Neural cell (in vitro differentiated cells): ENCODE measurements around the gene CTDSP2. TPM values are rescaled to one million over a fixed set of nuclear protein-coding genes. Genes with fewer than 3 reads are reported as not detected.

ENCODE experiments used
- H2AFZ ChIP-seq: fragments of 200-600, 300-800 bp; sonication (generic), shearing (Covaris generic); 2 replicates; pipeline ENCODE4 v1.6.0; 2014; ENCODE audit warnings: low read depth, mild to moderate bottlenecking, antibody characterized with exemption, low read length, moderate library complexity
- H3F3A ChIP-seq: fragments of 200-600 bp; shearing (Covaris generic); 2 replicates; pipeline ENCODE4 v1.6.1; 2016; ENCODE audit warnings: mild to moderate bottlenecking, moderate library complexity, mixed read lengths, antibody characterized with exemption, low read length; ENCODE audit not compliant: insufficient read depth, poor library complexity, severe bottlenecking
- H3K27ac ChIP-seq: fragments of 200-600, 300-800 bp; sonication (generic), shearing (Covaris generic); 2 replicates; pipeline ENCODE4 v1.5.1; 2014; ENCODE audit warnings: mild to moderate bottlenecking, low read length, moderate library complexity
- H3K27me3 ChIP-seq: fragments of 300-800, 200-600 bp; sonication (generic), shearing (Covaris generic); 2 replicates; pipeline ENCODE4 v1.6.0; 2014; ENCODE audit warnings: mild to moderate bottlenecking, low read depth, low read length, moderate library complexity; ENCODE audit not compliant: insufficient read depth
- H3K36me3 ChIP-seq: fragments of 300-800, 200-600 bp; sonication (generic), shearing (Covaris generic); 2 replicates; pipeline ENCODE4 v1.5.1; 2014; ENCODE audit warnings: mild to moderate bottlenecking, antibody characterized with exemption, low read length, moderate library complexity; ENCODE audit not compliant: insufficient read depth
- H3K4me2 ChIP-seq: fragments of 300-800, 200-600 bp; sonication (generic), shearing (Covaris generic); 2 replicates; pipeline ENCODE4 v1.6.0; 2014; ENCODE audit warnings: mild to moderate bottlenecking, low read length
- H3K4me3 ChIP-seq: fragments of 300-800, 200-600 bp; sonication (generic), shearing (Covaris generic); 2 replicates; pipeline ENCODE4 v1.5.1; 2014; ENCODE audit warnings: mild to moderate bottlenecking, low read length, moderate library complexity
- H3K79me2 ChIP-seq: fragments of 200-600 bp; shearing (Covaris generic); replicated peaks from 2 replicates; pipeline ENCODE4 v1.6.0; 2014; ENCODE audit warnings: mild to moderate bottlenecking, low read length, moderate library complexity; ENCODE audit not compliant: insufficient read depth
- H3K9ac ChIP-seq: fragments of 300-800, 200-600 bp; sonication (generic), shearing (Covaris generic); 2 replicates; pipeline ENCODE4 v1.6.1; 2016; ENCODE audit warnings: mild to moderate bottlenecking, low read length, mixed read lengths
- H3K9me2 ChIP-seq: fragments of 200-600 bp; shearing (Covaris generic); 2 replicates; pipeline ENCODE4 v1.6.1; 2016; ENCODE audit warnings: mild to moderate bottlenecking, low read length, mixed read lengths; ENCODE audit not compliant: insufficient read depth
- H3K9me3 ChIP-seq: fragments of 200-600, 300-800 bp; sonication (generic), shearing (Covaris generic); 2 replicates; pipeline ENCODE4 v1.6.1; 2016; ENCODE audit warnings: mild to moderate bottlenecking, mixed run types, low read length, moderate library complexity, mixed read lengths
- H4K20me1 ChIP-seq: fragments of 200-600 bp; shearing (Covaris generic); 2 replicates; pipeline ENCODE4 v1.6.1; 2016; ENCODE audit warnings: mild to moderate bottlenecking, mixed run types; ENCODE audit not compliant: insufficient read depth
- EP300 ChIP-seq: fragments of 450-650 bp; conservative IDR thresholded peaks from 2 replicates; pipeline ENCODE4 v1.6.1; 2014; ENCODE audit warnings: antibody characterized with exemption, mild to moderate bottlenecking, moderate library complexity; ENCODE audit not compliant: poor library complexity, severe bottlenecking
- EZH2 ChIP-seq: fragments of 200-600, 300-800 bp; shearing (Covaris generic), sonication (generic); IDR thresholded peaks from 2 replicates; pipeline ENCODE4 v1.6.1; 2014; ENCODE audit warnings: antibody characterized with exemption, low read length, borderline replicate concordance, mild to moderate bottlenecking; ENCODE audit not compliant: insufficient read depth, poor library complexity, severe bottlenecking
- MXI1 ChIP-seq: fragments of 450-650 bp; conservative IDR thresholded peaks from 2 replicates; pipeline ENCODE4 v1.6.1; 2014; ENCODE audit warnings: antibody characterized with exemption, mild to moderate bottlenecking; ENCODE audit not compliant: poor library complexity, severe bottlenecking
- POLR2AphosphoS5 ChIP-seq: IDR thresholded peaks from 2 replicates; pipeline ENCODE4 v1.6.1; 2012
- RAD21 ChIP-seq: fragments of 450-650 bp; conservative IDR thresholded peaks from 2 replicates; pipeline ENCODE4 v1.6.1; 2014; ENCODE audit warnings: antibody characterized with exemption, mild to moderate bottlenecking, moderate library complexity
- SMC3 ChIP-seq: fragments of 450-650 bp; conservative IDR thresholded peaks from 2 replicates; pipeline ENCODE4 v1.6.1; 2014; ENCODE audit warnings: antibody characterized with exemption, mild to moderate bottlenecking, moderate library complexity; ENCODE audit not compliant: poor library complexity
- TAF1 ChIP-seq: IDR thresholded peaks from 2 replicates; pipeline ENCODE4 v1.6.1; 2012; ENCODE audit warnings: low read depth
- polyA plus RNA-seq: library from polyadenylated mRNA; depleted of rRNA; stranded (reverse); fragments of >200 nt; gene quantifications from 2 replicates; pipeline ENCODE4 v1.2.3, GENCODE V29; 2014
- TF ChIP-seq, protein P1 (sequence below): fragments of 450-650 bp; IDR thresholded peaks from 2 replicates; pipeline ENCODE4 v1.5.1; 2014; ENCODE audit warnings: antibody characterized with exemption, mild to moderate bottlenecking, moderate library complexity; ENCODE audit not compliant: poor library complexity, severe bottlenecking
- TF ChIP-seq, protein P2 (sequence below): IDR thresholded peaks from 2 replicates; pipeline ENCODE4 v1.6.1; 2012; ENCODE audit warnings: borderline replicate concordance

CTDSP2 gene
- polyA plus RNA-seq, 1 donor from 2014 or later, result 23.6 TPM

DNA sequence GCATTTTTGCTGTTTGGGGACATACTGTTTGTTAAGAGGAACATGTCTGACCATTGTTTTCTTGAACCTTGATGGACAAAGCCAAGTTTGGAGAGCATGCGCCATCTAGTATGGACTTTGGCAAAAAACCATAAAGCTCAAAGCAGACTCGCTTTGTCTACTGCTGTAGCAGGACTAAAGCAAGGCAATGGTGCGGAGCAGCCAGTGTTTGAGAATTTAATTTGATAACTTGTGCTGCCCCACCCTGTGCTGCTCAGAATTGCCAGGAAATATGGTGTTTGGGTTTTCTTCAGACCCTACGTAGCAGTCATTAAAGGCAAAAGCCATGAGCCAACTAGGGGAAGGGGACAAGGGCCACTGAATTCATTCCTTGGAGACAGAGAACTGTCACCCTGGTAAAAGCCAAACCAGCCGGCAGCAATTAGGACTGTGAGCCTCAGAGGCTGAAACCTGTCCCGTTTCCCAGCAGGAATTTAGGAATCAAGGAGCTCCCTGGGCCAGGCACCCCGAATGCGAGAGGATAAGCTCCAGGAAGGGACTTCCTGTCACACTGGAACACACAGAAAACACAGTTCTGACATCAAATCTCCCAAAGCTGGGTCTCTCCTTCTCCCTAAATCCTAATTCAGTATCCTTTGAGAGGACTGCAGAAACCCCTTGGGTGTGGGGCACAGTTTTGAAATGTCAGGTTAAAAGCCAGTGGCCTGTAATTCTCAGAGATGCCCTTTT lies 29.1 kb downstream of the CTDSP2 start:
- Histone ChIP-seq H3K36me3 (no peaks in the 10 kb centered on the region), H4K20me1 (no peaks in the 10 kb centered on the region), H3K27ac (no peak overlapping the region), H3K4me3 (no peak overlapping the region), H3K79me2 (no peaks in the 10 kb centered on the region), H3K27me3 (no peaks in the 10 kb centered on the region), H3K9me2 (no peaks in the 10 kb centered on the region), H3K4me2 (no peak overlapping the region), H2AFZ (no peak overlapping the region), H3F3A (no peaks in the 10 kb centered on the region), H3K9ac (no peak overlapping the region), H3K9me3 (no peaks in the 10 kb centered on the region)
- TF ChIP-seq EZH2 (no peak), RAD21 (no peak), POLR2AphosphoS5 (no peak), MXI1 (no peak), EP300 (no peak), SMC3 (no peak), TAF1 (no peak)
- TF ChIP-seq, protein P1, sequence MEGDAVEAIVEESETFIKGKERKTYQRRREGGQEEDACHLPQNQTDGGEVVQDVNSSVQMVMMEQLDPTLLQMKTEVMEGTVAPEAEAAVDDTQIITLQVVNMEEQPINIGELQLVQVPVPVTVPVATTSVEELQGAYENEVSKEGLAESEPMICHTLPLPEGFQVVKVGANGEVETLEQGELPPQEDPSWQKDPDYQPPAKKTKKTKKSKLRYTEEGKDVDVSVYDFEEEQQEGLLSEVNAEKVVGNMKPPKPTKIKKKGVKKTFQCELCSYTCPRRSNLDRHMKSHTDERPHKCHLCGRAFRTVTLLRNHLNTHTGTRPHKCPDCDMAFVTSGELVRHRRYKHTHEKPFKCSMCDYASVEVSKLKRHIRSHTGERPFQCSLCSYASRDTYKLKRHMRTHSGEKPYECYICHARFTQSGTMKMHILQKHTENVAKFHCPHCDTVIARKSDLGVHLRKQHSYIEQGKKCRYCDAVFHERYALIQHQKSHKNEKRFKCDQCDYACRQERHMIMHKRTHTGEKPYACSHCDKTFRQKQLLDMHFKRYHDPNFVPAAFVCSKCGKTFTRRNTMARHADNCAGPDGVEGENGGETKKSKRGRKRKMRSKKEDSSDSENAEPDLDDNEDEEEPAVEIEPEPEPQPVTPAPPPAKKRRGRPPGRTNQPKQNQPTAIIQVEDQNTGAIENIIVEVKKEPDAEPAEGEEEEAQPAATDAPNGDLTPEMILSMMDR, result no peak
- TF ChIP-seq, protein P2, sequence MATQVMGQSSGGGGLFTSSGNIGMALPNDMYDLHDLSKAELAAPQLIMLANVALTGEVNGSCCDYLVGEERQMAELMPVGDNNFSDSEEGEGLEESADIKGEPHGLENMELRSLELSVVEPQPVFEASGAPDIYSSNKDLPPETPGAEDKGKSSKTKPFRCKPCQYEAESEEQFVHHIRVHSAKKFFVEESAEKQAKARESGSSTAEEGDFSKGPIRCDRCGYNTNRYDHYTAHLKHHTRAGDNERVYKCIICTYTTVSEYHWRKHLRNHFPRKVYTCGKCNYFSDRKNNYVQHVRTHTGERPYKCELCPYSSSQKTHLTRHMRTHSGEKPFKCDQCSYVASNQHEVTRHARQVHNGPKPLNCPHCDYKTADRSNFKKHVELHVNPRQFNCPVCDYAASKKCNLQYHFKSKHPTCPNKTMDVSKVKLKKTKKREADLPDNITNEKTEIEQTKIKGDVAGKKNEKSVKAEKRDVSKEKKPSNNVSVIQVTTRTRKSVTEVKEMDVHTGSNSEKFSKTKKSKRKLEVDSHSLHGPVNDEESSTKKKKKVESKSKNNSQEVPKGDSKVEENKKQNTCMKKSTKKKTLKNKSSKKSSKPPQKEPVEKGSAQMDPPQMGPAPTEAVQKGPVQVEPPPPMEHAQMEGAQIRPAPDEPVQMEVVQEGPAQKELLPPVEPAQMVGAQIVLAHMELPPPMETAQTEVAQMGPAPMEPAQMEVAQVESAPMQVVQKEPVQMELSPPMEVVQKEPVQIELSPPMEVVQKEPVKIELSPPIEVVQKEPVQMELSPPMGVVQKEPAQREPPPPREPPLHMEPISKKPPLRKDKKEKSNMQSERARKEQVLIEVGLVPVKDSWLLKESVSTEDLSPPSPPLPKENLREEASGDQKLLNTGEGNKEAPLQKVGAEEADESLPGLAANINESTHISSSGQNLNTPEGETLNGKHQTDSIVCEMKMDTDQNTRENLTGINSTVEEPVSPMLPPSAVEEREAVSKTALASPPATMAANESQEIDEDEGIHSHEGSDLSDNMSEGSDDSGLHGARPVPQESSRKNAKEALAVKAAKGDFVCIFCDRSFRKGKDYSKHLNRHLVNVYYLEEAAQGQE, result no peak

DNA sequence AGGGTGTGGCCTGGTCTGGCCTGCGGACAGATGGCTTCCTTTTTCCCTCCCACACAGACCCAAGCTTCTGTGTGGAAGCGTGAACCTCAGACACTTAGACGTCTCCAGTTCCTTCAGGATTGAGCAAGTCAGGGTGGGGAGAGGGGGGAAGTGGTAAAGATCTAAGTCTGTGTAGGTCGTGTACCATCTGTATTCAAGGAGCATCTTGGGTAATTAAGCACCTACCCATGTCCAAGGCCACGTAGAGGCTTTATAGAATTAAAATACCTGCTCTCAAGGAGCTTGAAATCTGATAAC lies 29.7 kb downstream of the CTDSP2 start:
- no peaks in the 10 kb centered on the region for H3K79me2 ChIP-seq
- H4K20me1 ChIP-seq, result no peaks in the 10 kb centered on the region
- H3K27me3 ChIP-seq, result no peaks in the 10 kb centered on the region
- no peak overlapping the region for H3K4me3 ChIP-seq
- no peak overlapping the region for H3K27ac ChIP-seq
- no peak overlapping the region for H3K4me2 ChIP-seq
- no peaks in the 10 kb centered on the region for H3K9me2 ChIP-seq
- no peaks in the 10 kb centered on the region for H3K9me3 ChIP-seq
- H3K36me3 ChIP-seq, result no peaks in the 10 kb centered on the region
- TF ChIP-seq EP300 (no peak), EZH2 (no peak), MXI1 (no peak), RAD21 (no peak), POLR2AphosphoS5 (no peak), TAF1 (no peak), SMC3 (no peak)
- TF ChIP-seq, protein P2, result no peak
- TF ChIP-seq, protein P1, result no peak
- no peaks in the 10 kb centered on the region for H3F3A ChIP-seq
- H2AFZ ChIP-seq, result no peak overlapping the region
- no peak overlapping the region for H3K9ac ChIP-seq
